ENCODE measurements around the gene EPB41L4A.
A peak's percentile ranks its signal among the peaks of the same experiment; 100 is the strongest.

The EPB41L4A gene

GRCh38 chr5:112201141-112201540 lies 217.9 kb downstream of the EPB41L4A start:
- DNase-seq: no peak

GRCh38 chr5:112200131-112200530 lies 218.9 kb downstream of the EPB41L4A start:
- DNase-seq: no peak

- DNase-seq: no peak
These were observed 222.5 kb downstream of the EPB41L4A start for GRCh38 chr5:112196584-112196983.

- DNase-seq: no peak
These were observed 223.2 kb downstream of the EPB41L4A start for GRCh38 chr5:112195924-112196323.

- DNase-seq: no peak
These were observed 226.2 kb downstream of the EPB41L4A start for GRCh38 chr5:112192866-112193265.

- no peak for DNase-seq
These were observed 227.0 kb downstream of the EPB41L4A start for GRCh38 chr5:112192072-112192471.

GRCh38 chr5:112189391-112189790 lies 229.7 kb downstream of the EPB41L4A start:
- DNase-seq: no peak

- DNase-seq: peak; percentile 18
These were observed 232.6 kb downstream of the EPB41L4A start for GRCh38 chr5:112186401-112186990.

GRCh38 chr5:112183874-112184273 lies 235.2 kb downstream of the EPB41L4A start:
- DNase-seq: no peak

- no peak for DNase-seq
These were observed 235.9 kb downstream of the EPB41L4A start for GRCh38 chr5:112183103-112183711.

GRCh38 chr5:112179290-112179689 lies 239.8 kb downstream of the EPB41L4A start:
- DNase-seq: no peak

- peak; percentile 34 for DNase-seq
These were observed 244.0 kb downstream of the EPB41L4A start for GRCh38 chr5:112174959-112175594.

GRCh38 chr5:112165897-112166737 lies 253.0 kb downstream of the EPB41L4A start:
- DNase-seq: no peak

- DNase-seq: no peak
These were observed 253.7 kb downstream of the EPB41L4A start for GRCh38 chr5:112165399-112165798.

- no peak for DNase-seq
These were observed 255.6 kb downstream of the EPB41L4A start for GRCh38 chr5:112163435-112163834.

- no peak for DNase-seq
These were observed 257.7 kb downstream of the EPB41L4A start for GRCh38 chr5:112161392-112161748.

GRCh38 chr5:112160652-112161391 lies 258.3 kb downstream of the EPB41L4A start:
- DNase-seq: peak; percentile 91

- DNase-seq: no peak
These were observed 259.6 kb downstream of the EPB41L4A start for GRCh38 chr5:112159435-112159834.

GRCh38 chr5:112156211-112156610 lies 262.9 kb downstream of the EPB41L4A start:
- no peak for DNase-seq

GRCh38 chr5:112154940-112155686 lies 264.0 kb downstream of the EPB41L4A start:
- DNase-seq: no peak

GRCh38 chr5:112149727-112150126 lies 269.4 kb downstream of the EPB41L4A start:
- DNase-seq: no peak

Data from stimulated activated CD4-positive, alpha-beta T cell treated with anti-CD3 and anti-CD28 coated beads, Interleukin-15, amount 100 ng/mL, for 24 hours (primary cell).